GM13977 (cell line): ENCODE data around the gene CENPA.

Experiments used
- DNase-seq: peaks from one replicate; pipeline ENCODE4 v3.0.0; 2012; ENCODE audit warnings: low spot score
- CTCF ChIP-seq: IDR thresholded peaks from 2 replicates; pipeline ENCODE4 v1.5.1; 2012; ENCODE audit warnings: mild to moderate bottlenecking, control low read depth; ENCODE audit not compliant: insufficient read depth; ENCODE audit errors: extremely low read depth, missing control alignments
- in situ Hi-C: fragments of 300-500 bp; cut with MboI; formaldehyde crosslinking; loops from one replicate; pipeline ENCODE4 v1.12.0; 2022; ENCODE audit warnings: low sequenced_read_pairs, low pct_unique_long_range_greater_than_20kb, mixed read lengths, inconsistent platforms; ENCODE audit not compliant: unreplicated experiment

CENPA gene

GRCh38 chr2:26816893-26817292 lies 31.0 kb downstream of the CENPA start:
- DNase-seq = no peak
- in situ Hi-C loops = no loop called here
- TF ChIP-seq CTCF = no peak

GRCh38 chr2:26818255-26818654 lies 32.4 kb downstream of the CENPA start:
- in situ Hi-C loops = no loop called here
- TF ChIP-seq CTCF = no peak
- no peak for DNase-seq

GRCh38 chr2:26818972-26819371 lies 33.1 kb downstream of the CENPA start:
- in situ Hi-C loops = no loop called here
- DNase-seq = no peak
- no peak for TF ChIP-seq CTCF

- DNase-seq = no peak
- in situ Hi-C loops = no loop called here
- TF ChIP-seq CTCF = no peak
Measured at GRCh38 chr2:26820932-26821331, 35.1 kb downstream of the CENPA start.

GRCh38 chr2:26822877-26823276 lies 37.0 kb downstream of the CENPA start:
- no peak for DNase-seq
- in situ Hi-C loops = no loop called here
- no peak for TF ChIP-seq CTCF

GRCh38 chr2:26838121-26838906 lies 52.5 kb downstream of the CENPA start:
- DNase-seq = no peak
- in situ Hi-C loops = loop anchor here (25.0 kb wide), 1 partner anchor 449 kb away; the partner anchor contains the start of genes DNAJC5G and TRIM54
- no peak for TF ChIP-seq CTCF
